ENCODE measurements around the gene GIPC1. TPM values are rescaled to one million over a fixed set of nuclear protein-coding genes. Genes with fewer than 3 reads are reported as not detected.

GIPC1 gene
- polyA plus RNA-seq, 2 of the 4 experiments (the other 2 are of a cell fraction), result 52.9 to 86.4 TPM

- no peak for ATAC-seq
- ChIA-PET POLR2A (no interaction called here), CTCF (interaction anchor here (3.1 to 3.7 kb wide), 2 partner anchors 12 to 13 kb away, joined by 15 to 22 read pairs; no protein-coding TSS in a partner anchor)
- Histone ChIP-seq H3K4me1 (peaks cover 21% of the 10 kb centered on the region), H3K9me3 (no peaks in the 10 kb centered on the region), H3K4me2 (no peak overlapping the region), H3K4me3 (no peak overlapping the region), H3K27ac (no peak overlapping the region)
- no peak for FAIRE-seq
- WGBS (ENCODE audit: missing lambda C conversion rate), result 87% methylated on average over 5 of the region's 5 CpGs
- TF ChIP-seq ZFP36 (IDR thresholded peaks at IDR 0.05; ENCODE audit: borderline replicate concordance, partially characterized antibody), result peak; percentile 47
- TF ChIP-seq CBX8 (IDR thresholded peaks at IDR 0.05), result no peak
- TF ChIP-seq MAX (IDR thresholded peaks at IDR 0.05), result no peak
- TF ChIP-seq GATA3 (IDR thresholded peaks at IDR 0.05; ENCODE audit: borderline replicate concordance), result no peak
- no peak for DNase-seq (ENCODE audit: low read depth in 1 of 2, low spot score in 1 of 2)
These were observed 3.1 kb downstream of the GIPC1 start for GRCh38 chr19:14492756-14493337.

GRCh38 chr19:14487370-14488125, 8.4 kb downstream of the GIPC1 start:
- ATAC-seq, result no peak
- no peak overlapping the region for H3K27ac ChIP-seq
- 92% methylated on average over 10 of the region's 16 CpGs for WGBS (ENCODE audit: missing lambda C conversion rate)
- no peak overlapping the region for H3K4me2 ChIP-seq
- TF ChIP-seq HOXA7 (CRISPR knock-in tag; IDR thresholded peaks at IDR 0.05) (no peak), MAFK (IDR thresholded peaks at IDR 0.05; ENCODE audit: partially characterized antibody) (no peak), RARB (CRISPR knock-in tag; IDR thresholded peaks at IDR 0.05) (no peak), HES2 (IDR thresholded peaks at IDR 0.05) (no peak), CHD4 (IDR thresholded peaks at IDR 0.05; ENCODE audit: borderline replicate concordance) (no peak), ZFP36 (IDR thresholded peaks at IDR 0.05; ENCODE audit: borderline replicate concordance, partially characterized antibody) (no peak), PHF8 (IDR thresholded peaks at IDR 0.05; ENCODE audit: borderline replicate concordance, low read depth) (no peak)
- CTCF ChIA-PET, result interaction anchor here (0.6 to 4.3 kb wide), 12 partner anchors 8 to 351 kb away, joined by 3 to 21 read pairs (median 4); partner anchors contain the start of genes GIPC1 and PKN1
- H3K4me3 ChIP-seq, result no peak overlapping the region
- H3K4me1 ChIP-seq, result no peaks in the 10 kb centered on the region
- POLR2A ChIA-PET, result no interaction called here
- no peak for DNase-seq (ENCODE audit: low read depth in 1 of 2, low spot score in 1 of 2)
- no peak for FAIRE-seq
- no peaks in the 10 kb centered on the region for H3K9me3 ChIP-seq

- DNase-seq (ENCODE audit: low read depth in 1 of 2, low spot score in 1 of 2), result no peak
- ChIA-PET CTCF (interaction anchor here (0.6 to 4.6 kb wide), 8 partner anchors 15 to 1700 kb away, joined by 3 to 22 read pairs (median 4); no protein-coding TSS in a partner anchor), POLR2A (no interaction called here)
- FAIRE-seq, result no peak
- Histone ChIP-seq H3K9me3 (no peaks in the 10 kb centered on the region), H3K4me3 (no peak overlapping the region), H3K4me1 (peaks cover 8% of the 10 kb centered on the region), H3K4me2 (no peak overlapping the region), H3K27ac (no peak overlapping the region)
- WGBS (ENCODE audit: missing lambda C conversion rate), result 93% methylated on average over 3 of the region's 18 CpGs
- TF ChIP-seq CEBPB (IDR thresholded peaks at IDR 0.05), result 0 out of 4 replicates have a peak, but pooled peaks of 1 of the 2 experiments have one; percentile 24
- no peak for TF ChIP-seq CHD4 (IDR thresholded peaks at IDR 0.05; ENCODE audit: borderline replicate concordance)
- no peak for ATAC-seq
These were observed 13.6 kb downstream of the GIPC1 start for GRCh38 chr19:14482172-14482941.

- ChIA-PET CTCF (interaction anchor here (0.6 to 4.6 kb wide), 26 partner anchors 8 to 344 kb away, joined by 3 to 22 read pairs (median 6); partner anchors contain the start of genes ASF1B, DNAJB1 and NDUFB7), POLR2A (no interaction called here)
- no peak overlapping the region for H3K27ac ChIP-seq
- DNase-seq (ENCODE audit: low read depth in 1 of 2, low spot score in 1 of 2) (no peak), FAIRE-seq (no peak), ATAC-seq (peak in 1 of 2 experiments; percentile 9; a peak in 1 of 6 replicates)
- H3K4me3 ChIP-seq, result no peak overlapping the region
- no peak for TF ChIP-seq HES2 (IDR thresholded peaks at IDR 0.05)
- TF ChIP-seq USF2 (IDR thresholded peaks at IDR 0.05), result no peak
- no peak for TF ChIP-seq EHF (CRISPR knock-in tag; IDR thresholded peaks at IDR 0.05)
- no peak for TF ChIP-seq ZNF302 (CRISPR knock-in tag; IDR thresholded peaks at IDR 0.05)
- no peak for TF ChIP-seq FOSB (CRISPR knock-in tag; IDR thresholded peaks at IDR 0.05)
- TF ChIP-seq ZFP36 (IDR thresholded peaks at IDR 0.05; ENCODE audit: borderline replicate concordance, partially characterized antibody), result no peak
- no peak for TF ChIP-seq JUN (IDR thresholded peaks at IDR 0.05)
- TF ChIP-seq CBX2 (IDR thresholded peaks at IDR 0.05; ENCODE audit: borderline replicate concordance, low read depth), result no peak
- TF ChIP-seq FOXS1 (CRISPR knock-in tag; IDR thresholded peaks at IDR 0.05), result no peak
- TF ChIP-seq NR3C1 (IDR thresholded peaks at IDR 0.05), result no peak
- no peak for TF ChIP-seq KDM1A (IDR thresholded peaks at IDR 0.05; ENCODE audit: low read depth)
- H3K9me3 ChIP-seq, result no peaks in the 10 kb centered on the region
- peaks cover 25% of the 10 kb centered on the region for H3K4me1 ChIP-seq
- WGBS (ENCODE audit: missing lambda C conversion rate), result 78% methylated on average over 5 of the region's 5 CpGs
- no peak overlapping the region for H3K4me2 ChIP-seq
These were observed 15.2 kb downstream of the GIPC1 start for GRCh38 chr19:14480700-14481079.

All from A549 (cell line).